Loucy (cell line): ENCODE measurements around the gene SYT7.

ENCODE experiments used
- H2AFZ ChIP-seq: fragments of 200-600 bp; sonication (generic); 2 replicates; pipeline ENCODE4 v1.6.0; 2016; ENCODE audit warnings: antibody characterized with exemption, mild to moderate bottlenecking, low read length, moderate library complexity
- H3F3A ChIP-seq: fragments of 200-600 bp; 2 replicates; pipeline ENCODE4 v1.6.0; 2016; ENCODE audit warnings: antibody characterized with exemption, low read depth, mild to moderate bottlenecking
- H3K27me3 ChIP-seq: fragments of 200-600 bp; sonication (generic); 2 replicates; pipeline ENCODE4 v1.6.1; 2014; ENCODE audit warnings: low read length, mild to moderate bottlenecking; ENCODE audit not compliant: insufficient read depth, poor library complexity, severe bottlenecking
- H3K36me3 ChIP-seq: fragments of 200-600 bp; sonication (generic); 2 replicates; pipeline ENCODE4 v1.6.1; 2016; ENCODE audit warnings: low read length; ENCODE audit not compliant: insufficient read depth
- H3K4me1 ChIP-seq: fragments of 200-600 bp; sonication (generic); 2 replicates; pipeline ENCODE4 v1.5.1; 2014; ENCODE audit warnings: low read length, mild to moderate bottlenecking; ENCODE audit not compliant: insufficient read depth, poor library complexity, severe bottlenecking
- H3K4me2 ChIP-seq: fragments of 200-600 bp; sonication (generic); 2 replicates; pipeline ENCODE4 v1.6.0; 2014; ENCODE audit warnings: antibody characterized with exemption, low read length, low read depth, mild to moderate bottlenecking; ENCODE audit not compliant: poor library complexity, severe bottlenecking
- H3K4me3 ChIP-seq: fragments of 200-600 bp; sonication (generic); 2 replicates; pipeline ENCODE4 v1.5.1; 2014; ENCODE audit warnings: low read length, mild to moderate bottlenecking, mixed read lengths; ENCODE audit not compliant: poor library complexity, severe bottlenecking
- H3K79me2 ChIP-seq: fragments of 200-600 bp; sonication (generic); 2 replicates; pipeline ENCODE4 v1.6.1; 2014; ENCODE audit warnings: low read length; ENCODE audit not compliant: insufficient read depth
- H3K9ac ChIP-seq: fragments of 200-600 bp; sonication (generic); 2 replicates; pipeline ENCODE4 v1.6.0; 2014; ENCODE audit warnings: mild to moderate bottlenecking, low read depth, low read length, moderate library complexity; ENCODE audit not compliant: poor library complexity, severe bottlenecking
- H3K9me2 ChIP-seq: fragments of 200-600 bp; sonication (generic); replicated peaks from 2 replicates; pipeline ENCODE4 v1.6.1; 2016; ENCODE audit warnings: low read depth, low read length, mixed read lengths
- H3K9me3 ChIP-seq: fragments of 200-600 bp; sonication (generic); 2 replicates; pipeline ENCODE4 v1.6.1; 2014; ENCODE audit warnings: mild to moderate bottlenecking, antibody characterized with exemption, low read length, low read depth; ENCODE audit not compliant: insufficient read depth
- H4K20me1 ChIP-seq: fragments of 200-600 bp; sonication (generic); 2 replicates; pipeline ENCODE4 v1.6.0; 2014; ENCODE audit warnings: antibody characterized with exemption, low read length, mild to moderate bottlenecking; ENCODE audit not compliant: insufficient read depth, poor library complexity, severe bottlenecking
- CTCF ChIP-seq: fragments of 200-600 bp; sonication (generic); conservative IDR thresholded peaks from 2 replicates; pipeline ENCODE4 v1.5.1; 2014; ENCODE audit warnings: mild to moderate bottlenecking, antibody characterized with exemption, low read length
- EZH2phosphoT487 ChIP-seq: fragments of 200-600 bp; IDR thresholded peaks from 2 replicates; pipeline ENCODE4 v1.6.1; 2018; ENCODE audit warnings: antibody characterized with exemption, mild to moderate bottlenecking, moderate library complexity, borderline replicate concordance

The SYT7 gene

GRCh38 chr11:61596542-61596941 lies 15.7 kb upstream of the SYT7 start:
- Histone ChIP-seq H3K9me3 (no peaks in the 10 kb centered on the region), H3K27me3 (no peaks in the 10 kb centered on the region), H3K9me2 (no peaks in the 10 kb centered on the region), H2AFZ (no peak overlapping the region), H3K9ac (no peak overlapping the region), H3K4me3 (no peak overlapping the region), H3K36me3 (no peaks in the 10 kb centered on the region), H3F3A (no peaks in the 10 kb centered on the region), H3K79me2 (no peaks in the 10 kb centered on the region), H3K4me1 (no peaks in the 10 kb centered on the region), H3K4me2 (no peak overlapping the region), H4K20me1 (no peaks in the 10 kb centered on the region)
- TF ChIP-seq EZH2phosphoT487: no peak
- TF ChIP-seq CTCF: no peak

DNA sequence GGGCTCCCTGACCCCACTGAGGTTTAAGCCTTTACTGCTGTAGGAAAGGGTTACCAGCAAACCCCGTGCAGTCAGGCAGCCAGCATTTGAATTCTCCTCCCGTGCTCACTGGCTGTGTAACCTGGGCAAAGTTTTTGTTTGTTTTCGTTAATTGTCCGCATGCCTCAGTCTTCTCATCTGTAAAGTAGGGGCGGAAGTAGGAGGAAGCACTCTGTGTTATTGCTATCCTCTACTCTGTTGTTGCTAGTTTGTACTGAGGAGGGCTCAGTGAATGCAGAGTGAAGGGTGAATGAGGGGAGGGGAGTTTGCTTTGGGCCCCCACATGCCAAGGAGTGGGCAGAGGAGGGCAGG lies 14.0 kb upstream of the SYT7 start:
- Histone ChIP-seq H3K27me3 (no peaks in the 10 kb centered on the region), H3K36me3 (no peaks in the 10 kb centered on the region), H2AFZ (no peak overlapping the region), H3K4me3 (no peak overlapping the region), H4K20me1 (no peaks in the 10 kb centered on the region), H3K9ac (no peak overlapping the region), H3K9me3 (no peaks in the 10 kb centered on the region), H3F3A (no peaks in the 10 kb centered on the region), H3K79me2 (no peaks in the 10 kb centered on the region), H3K4me2 (no peak overlapping the region), H3K4me1 (no peaks in the 10 kb centered on the region), H3K9me2 (no peaks in the 10 kb centered on the region)
- TF ChIP-seq EZH2phosphoT487: no peak
- TF ChIP-seq CTCF: no peak

- Histone ChIP-seq H3K9me3 (no peaks in the 10 kb centered on the region), H4K20me1 (no peaks in the 10 kb centered on the region), H2AFZ (no peak overlapping the region), H3K27me3 (no peaks in the 10 kb centered on the region), H3K36me3 (no peaks in the 10 kb centered on the region), H3K4me3 (no peak overlapping the region), H3K9ac (no peak overlapping the region), H3K79me2 (no peaks in the 10 kb centered on the region), H3F3A (no peaks in the 10 kb centered on the region), H3K4me1 (no peaks in the 10 kb centered on the region), H3K9me2 (no peaks in the 10 kb centered on the region), H3K4me2 (no peak overlapping the region)
- no peak for TF ChIP-seq CTCF
- no peak for TF ChIP-seq EZH2phosphoT487
Measured at GRCh38 chr11:61593151-61593550, 12.3 kb upstream of the SYT7 start.
